Stimulated activated naive CD8-positive, alpha-beta T cell treated with anti-CD3 and anti-CD28 coated beads, Interleukin-15, Interleukin-2, amounts not matched to agents 100 U/mL and 50 U/mL, for 24 hours (primary cell): Measurements from ENCODE around the gene CYP2W1.
A peak's percentile ranks its signal among the peaks of the same experiment; 100 is the strongest.

ENCODE experiments used
- ATAC-seq: fragments of 150-1000 bp; cut with Tn5 transposase; one replicate; pipeline ENCODE4 v1.10.0; 2021
- DNase-seq: peaks from one replicate; pipeline ENCODE4 v3.0.0; 2021

CYP2W1 gene

GRCh38 chr7:982511-983003 lies 424 bp upstream of the CYP2W1 start:
- no peak for ATAC-seq
- DNase-seq = no peak

DNA sequence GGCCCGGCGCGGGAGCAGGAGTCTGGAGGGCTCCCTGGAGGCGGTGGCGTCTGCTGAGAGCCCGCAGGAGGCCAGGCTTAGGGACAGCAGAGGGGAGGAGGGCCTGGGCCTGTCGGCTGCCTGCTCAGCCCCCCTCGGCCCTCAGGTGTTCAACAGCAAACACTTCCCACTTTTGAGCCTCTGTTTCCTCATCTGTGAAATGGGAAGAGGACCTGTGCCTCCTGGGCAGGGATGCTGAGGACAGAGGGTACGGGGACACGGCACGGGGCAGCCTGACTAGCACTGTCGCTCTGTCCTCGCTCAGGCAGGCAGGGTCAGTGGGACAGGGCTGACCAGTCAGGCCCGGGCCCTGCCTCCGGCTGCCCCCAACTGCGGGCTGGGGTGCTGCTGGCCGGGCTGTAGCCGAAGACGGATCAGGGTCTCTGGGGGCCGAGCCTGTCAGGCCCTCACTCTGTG lies 663 bp downstream of the CYP2W1 start:
- ATAC-seq = no peak
- DNase-seq = no peak

DNA sequence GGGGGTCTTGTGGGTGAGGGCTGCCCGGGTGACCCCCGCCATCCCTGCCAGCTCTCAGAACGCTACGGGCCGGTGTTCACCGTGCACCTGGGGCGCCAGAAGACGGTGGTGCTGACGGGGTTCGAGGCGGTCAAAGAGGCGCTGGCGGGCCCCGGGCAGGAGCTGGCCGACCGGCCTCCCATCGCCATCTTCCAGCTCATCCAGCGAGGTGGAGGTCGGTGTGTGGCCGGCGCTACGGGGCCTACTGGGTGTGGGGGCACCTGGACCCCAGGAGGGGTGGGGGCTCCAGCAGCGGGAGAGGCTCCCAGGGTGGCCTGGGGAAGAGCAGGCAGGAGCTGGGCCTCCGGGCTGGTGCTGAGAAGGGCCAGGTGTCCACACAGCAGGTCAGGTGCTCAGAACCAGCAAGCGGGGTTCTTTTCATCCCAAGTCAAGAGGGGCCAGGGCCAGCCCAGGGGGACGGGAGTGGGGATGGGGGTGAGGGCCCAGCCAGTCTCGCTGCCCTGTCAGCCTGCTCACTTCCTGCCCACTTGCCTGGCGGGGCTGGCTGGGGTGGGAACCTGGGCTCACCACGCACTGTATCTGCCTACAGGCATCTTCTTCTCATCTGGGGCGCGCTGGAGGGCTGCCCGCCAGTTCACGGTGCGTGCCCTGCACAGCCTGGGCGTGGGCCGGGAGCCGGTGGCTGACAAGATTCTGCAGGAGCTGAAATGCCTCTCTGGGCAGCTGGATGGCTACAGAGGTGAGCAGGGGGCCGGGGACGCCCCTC lies 1.6 kb downstream of the CYP2W1 start:
- ATAC-seq (no peak), DNase-seq (no peak)

GRCh38 chr7:985127-985416 lies 2.1 kb downstream of the CYP2W1 start:
- no peak for DNase-seq
- ATAC-seq = no peak

DNA sequence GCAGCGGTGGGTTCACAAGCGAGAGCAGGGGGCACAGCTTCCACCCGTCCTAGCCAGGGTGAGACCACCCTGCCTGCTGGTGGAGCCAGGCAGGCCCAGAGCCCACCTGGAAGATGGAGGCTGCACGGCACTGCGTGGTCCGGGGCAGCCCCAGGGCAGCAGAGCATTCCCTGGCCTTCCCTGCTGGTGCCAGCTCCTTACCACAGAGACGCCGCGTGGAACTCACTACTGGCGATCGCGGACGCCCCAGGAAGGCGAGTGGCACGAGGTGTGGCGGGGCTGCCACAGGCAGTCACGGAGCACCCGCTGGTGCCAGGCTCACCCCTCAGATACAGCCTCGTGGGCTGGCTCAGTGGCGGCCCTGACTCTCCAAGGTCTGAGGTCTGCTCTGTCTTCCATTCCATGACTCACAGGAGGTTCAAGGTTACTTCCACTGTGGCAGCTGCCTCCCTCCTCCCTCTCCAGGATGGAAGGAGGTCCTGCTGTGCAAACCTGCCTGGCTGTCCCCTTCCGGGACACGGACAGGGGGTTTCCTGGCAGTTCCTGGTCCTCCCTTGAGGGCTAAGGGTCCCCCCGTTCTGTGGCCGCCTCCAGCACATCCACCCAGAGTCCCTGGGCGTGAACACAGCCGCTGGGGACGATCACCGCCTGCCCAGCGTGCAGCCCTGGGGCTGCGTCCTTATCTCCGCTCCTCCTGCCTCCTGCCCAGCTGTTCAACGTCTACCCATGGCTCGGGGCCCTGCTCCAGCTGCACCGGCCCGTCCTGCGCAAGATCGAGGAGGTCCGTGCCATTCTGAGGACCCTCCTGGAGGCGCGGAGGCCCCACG lies 3.1 kb downstream of the CYP2W1 start:
- peak; percentile 48 for ATAC-seq
- no peak for DNase-seq

DNA sequence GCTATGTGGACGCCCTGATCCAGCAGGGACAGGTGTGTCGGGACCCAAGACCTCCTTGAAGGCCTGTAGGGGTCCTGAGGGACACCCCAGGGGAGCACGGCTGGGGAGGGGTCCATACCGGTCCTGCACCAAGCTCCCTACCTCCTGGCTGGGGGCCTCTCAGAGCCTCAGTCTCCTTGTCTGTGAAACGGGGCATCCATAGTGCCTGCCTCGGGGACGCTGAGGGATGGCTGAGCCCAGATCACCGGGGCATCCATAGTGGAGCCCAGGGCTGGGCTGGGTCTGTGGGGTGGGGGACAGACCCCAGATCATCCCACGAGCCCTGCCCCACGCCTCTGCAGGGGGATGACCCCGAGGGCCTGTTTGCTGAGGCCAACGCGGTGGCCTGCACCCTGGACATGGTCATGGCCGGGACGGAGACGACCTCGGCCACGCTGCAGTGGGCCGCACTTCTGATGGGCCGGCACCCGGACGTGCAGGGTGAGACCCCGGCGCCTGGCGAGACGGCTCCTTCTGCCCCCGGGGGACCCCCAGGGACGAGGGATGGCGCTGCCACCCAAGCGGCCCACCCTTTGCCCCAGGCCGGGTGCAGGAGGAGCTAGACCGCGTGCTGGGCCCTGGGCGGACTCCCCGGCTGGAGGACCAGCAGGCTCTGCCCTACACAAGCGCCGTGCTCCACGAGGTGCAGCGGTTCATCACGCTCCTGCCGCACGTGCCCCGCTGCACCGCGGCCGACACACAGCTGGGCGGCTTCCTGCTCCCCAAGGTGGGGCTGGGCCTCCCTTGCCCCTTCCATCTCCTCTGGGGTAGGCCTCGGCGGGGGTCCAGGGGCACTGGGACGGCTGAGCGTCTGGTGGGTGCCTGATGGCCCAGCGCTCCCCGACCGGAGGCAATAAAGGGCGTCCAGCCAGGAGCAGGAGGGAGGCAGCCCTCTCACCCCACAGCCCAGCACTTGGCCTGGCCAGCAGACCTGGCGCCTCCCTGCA lies 4.1 kb downstream of the CYP2W1 start:
- DNase-seq = no peak
- ATAC-seq = no peak

DNA sequence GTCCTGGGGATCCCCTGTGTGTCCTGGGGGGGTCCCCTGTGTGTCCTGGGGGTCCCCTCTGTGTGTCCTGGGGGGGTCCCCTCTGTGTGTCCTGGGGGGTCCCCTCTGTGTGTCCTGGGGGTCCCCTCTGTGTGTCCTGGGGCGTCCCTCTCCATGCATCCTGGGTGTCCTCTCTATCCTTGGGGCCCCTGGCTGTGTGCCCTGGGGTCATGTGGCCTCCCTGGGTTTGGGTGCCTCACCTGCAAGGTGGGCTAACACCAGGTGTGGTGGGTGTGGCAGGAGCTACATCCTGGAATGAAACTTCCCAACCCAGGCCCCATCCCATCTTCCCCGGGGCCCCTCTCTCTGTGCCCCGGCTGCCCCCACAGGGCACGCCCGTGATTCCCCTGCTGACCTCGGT lies 4.9 kb downstream of the CYP2W1 start:
- DNase-seq (no peak), ATAC-seq (no peak)

- DNase-seq (no peak), ATAC-seq (no peak)
Measured at GRCh38 chr7:988426-988911, 5.5 kb downstream of the CYP2W1 start.

- DNase-seq (no peak), ATAC-seq (no peak)
Measured at GRCh38 chr7:988963-989529, 6.1 kb downstream of the CYP2W1 start.

GRCh38 chr7:990352-990932 lies 7.5 kb downstream of the CYP2W1 start:
- DNase-seq = no peak
- no peak for ATAC-seq

DNA sequence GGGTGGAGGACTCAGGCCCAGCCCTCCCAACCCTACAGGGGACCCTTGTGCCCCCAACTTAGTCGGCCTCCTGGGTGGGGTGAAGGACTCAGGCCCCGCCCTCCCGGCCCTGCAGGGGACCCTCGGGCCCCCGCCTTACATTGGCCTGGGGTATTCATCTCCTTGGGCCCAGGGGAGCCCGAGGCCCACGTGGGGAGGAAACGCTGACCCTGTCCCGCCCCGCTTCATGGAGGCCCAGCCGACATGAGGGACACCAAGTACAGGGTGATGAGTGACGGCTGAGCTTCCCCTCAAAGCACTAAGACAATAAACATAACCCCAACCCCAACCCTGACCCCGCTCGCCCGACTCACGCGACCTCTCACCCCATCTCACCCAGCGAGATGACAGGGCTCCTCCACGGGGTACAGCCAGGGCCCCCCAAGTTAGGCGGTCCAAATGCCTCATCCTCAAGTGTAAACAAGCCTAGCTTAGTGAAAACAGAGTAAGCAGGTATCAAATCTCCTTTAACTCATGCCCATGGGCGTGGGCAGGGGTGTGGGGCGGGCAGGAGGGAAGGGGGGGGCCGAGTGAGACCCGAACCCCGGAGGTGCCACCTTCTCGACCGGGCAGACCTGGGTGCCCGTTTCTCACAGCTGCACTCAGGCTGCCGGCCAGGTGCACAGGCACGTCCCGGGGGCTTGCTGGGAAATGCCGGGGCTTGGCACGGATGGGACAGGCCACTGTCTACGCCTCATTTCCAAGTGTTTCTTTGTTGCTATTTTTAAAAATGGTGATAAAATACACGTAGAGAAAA lies 8.2 kb downstream of the CYP2W1 start:
- DNase-seq (no peak), ATAC-seq (no peak)

GRCh38 chr7:991729-992656 lies 9.0 kb downstream of the CYP2W1 start:
- ATAC-seq (no peak), DNase-seq (no peak)

GRCh38 chr7:992709-993607 lies 10.0 kb downstream of the CYP2W1 start:
- DNase-seq (peak; percentile 97), ATAC-seq (peak; percentile 98)

DNA sequence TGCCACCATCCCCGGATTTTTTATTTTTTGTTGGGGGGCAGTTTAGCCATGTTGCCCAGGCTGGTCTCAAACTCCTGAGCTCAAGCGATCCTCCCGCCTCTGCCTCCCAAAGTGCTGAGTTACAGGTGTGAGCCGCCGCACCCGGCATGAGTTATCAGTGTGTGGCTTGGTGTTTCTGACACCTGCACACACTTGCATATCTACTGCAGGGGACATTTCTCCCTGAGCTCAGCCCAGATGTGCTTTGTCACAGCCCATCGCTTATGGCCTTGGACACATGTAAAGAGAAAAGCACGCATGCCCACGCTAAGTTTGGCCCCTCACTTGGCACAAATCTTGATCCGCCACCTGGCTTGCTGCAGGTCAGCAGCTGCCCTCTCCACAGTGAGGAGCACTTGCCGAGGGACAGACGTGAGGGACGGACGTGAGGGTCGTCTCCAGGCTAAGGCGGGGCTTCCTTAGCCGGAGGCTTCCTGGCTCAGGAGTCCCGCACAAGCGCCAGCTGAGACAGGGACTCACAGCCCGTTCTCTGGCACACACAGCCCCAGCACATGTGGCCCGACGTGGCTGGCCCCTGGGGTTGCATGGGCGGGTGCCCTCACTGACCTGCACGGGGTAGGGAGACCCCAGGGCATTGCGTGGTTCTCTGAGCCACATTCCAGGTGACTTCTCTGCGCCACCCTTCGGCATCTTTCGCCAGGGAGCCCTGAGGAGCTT lies 11.8 kb downstream of the CYP2W1 start:
- ATAC-seq (no peak), DNase-seq (no peak)

DNA sequence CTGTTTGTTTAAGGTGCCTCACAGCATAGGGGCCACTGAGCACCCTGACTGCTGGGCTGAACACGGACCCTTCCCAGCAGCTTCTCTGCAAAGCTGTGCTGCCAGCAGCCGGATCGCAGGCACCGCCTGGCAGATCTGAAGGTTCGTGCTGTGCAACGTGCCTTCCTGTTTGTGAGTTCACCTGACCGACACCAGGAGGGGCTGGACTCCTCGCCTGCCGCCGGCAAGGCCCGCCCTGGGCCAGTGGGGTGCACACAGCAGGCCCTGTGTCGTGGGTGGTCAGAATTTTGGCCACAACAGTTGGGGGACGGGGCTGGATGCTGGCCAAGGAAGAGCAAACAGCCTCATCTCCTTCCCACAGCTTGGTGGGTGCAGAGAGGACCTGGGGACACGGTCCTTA lies 12.6 kb downstream of the CYP2W1 start:
- DNase-seq (no peak), ATAC-seq (no peak)

- DNase-seq (no peak), ATAC-seq (no peak)
Measured at GRCh38 chr7:996079-996872, 13.3 kb downstream of the CYP2W1 start.
